ENCODE measurements around the gene VPS11. TPM values are rescaled to one million over a fixed set of nuclear protein-coding genes. Genes with fewer than 3 reads are reported as not detected.

The VPS11 gene
- total RNA-seq, 2 donors from 2014 or later: 17.6 to 50.1 TPM

- H3K27me3 ChIP-seq: no peaks in the 10 kb centered on the region
- peak overlapping the region in 3 of 4 donors; percentile 4 to 95 (median 88) for H3K27ac ChIP-seq
- H3K4me3 ChIP-seq: no peak overlapping the region
- no peak for TF ChIP-seq CTCF (IDR thresholded peaks at IDR 0.05)
- TF ChIP-seq POLR2A (IDR thresholded peaks at IDR 0.05): no peak
- no peaks in the 10 kb centered on the region for H3K9me3 ChIP-seq
- intact Hi-C loops (cut with DNase I): no loop called here
- DNase-seq (no peak), ATAC-seq (no peak)
- peaks cover 85% of the 10 kb centered on the region for H3K4me1 ChIP-seq
- 72 to 79% methylated on average over 15 to 16 of the region's 16 CpGs for WGBS, 2 donors
- peaks cover 0 to 2% of the 10 kb centered on the region in 2 donors for H3K36me3 ChIP-seq (replicated peaks in 1 of 2; ENCODE audit: insufficient read depth in 1 of 2, low read depth in 2 of 2)
These were observed 41.4 kb upstream of the VPS11 start for GRCh38 chr11:119025978-119026766.

GRCh38 chr11:119026970-119027369 lies 40.6 kb upstream of the VPS11 start:
- 50 to 60% methylated on average over 2 of the region's 2 CpGs for WGBS, 2 donors
- peak overlapping the region in 3 of 4 donors; percentile 4 to 95 (median 88) for H3K27ac ChIP-seq
- no peak for TF ChIP-seq CTCF (IDR thresholded peaks at IDR 0.05)
- no peak for TF ChIP-seq POLR2A (IDR thresholded peaks at IDR 0.05)
- DNase-seq: no peak
- no peaks in the 10 kb centered on the region for H3K9me3 ChIP-seq
- intact Hi-C loops (cut with DNase I): no loop called here
- H3K4me3 ChIP-seq: no peak overlapping the region
- H3K27me3 ChIP-seq: no peaks in the 10 kb centered on the region
- peaks cover 79% of the 10 kb centered on the region for H3K4me1 ChIP-seq
- ATAC-seq: no peak
- peaks cover 0 to 2% of the 10 kb centered on the region in 2 donors for H3K36me3 ChIP-seq (replicated peaks in 1 of 2; ENCODE audit: insufficient read depth in 1 of 2, low read depth in 2 of 2)

- peaks cover 0 to 2% of the 10 kb centered on the region in 2 donors for H3K36me3 ChIP-seq (replicated peaks in 1 of 2; ENCODE audit: insufficient read depth in 1 of 2, low read depth in 2 of 2)
- DNase-seq: peak in 1 of 4 donors; percentile 12
- WGBS, 2 donors: 84 to 88% methylated on average over 2 to 9 of the region's 9 CpGs
- H3K27me3 ChIP-seq: no peaks in the 10 kb centered on the region
- no peak for ATAC-seq
- H3K27ac ChIP-seq: peak overlapping the region in 3 of 4 donors; percentile 88 to 95 (median 91)
- no peak for TF ChIP-seq CTCF (IDR thresholded peaks at IDR 0.05)
- no peak for TF ChIP-seq POLR2A (IDR thresholded peaks at IDR 0.05)
- H3K9me3 ChIP-seq: no peaks in the 10 kb centered on the region
- H3K4me1 ChIP-seq: peaks cover 73% of the 10 kb centered on the region
- H3K4me3 ChIP-seq: no peak overlapping the region
- intact Hi-C loops (cut with DNase I): no loop called here
These were observed 39.9 kb upstream of the VPS11 start for GRCh38 chr11:119027561-119028345.

- TF ChIP-seq POLR2A (IDR thresholded peaks at IDR 0.05): no peak
- no peak for TF ChIP-seq CTCF (IDR thresholded peaks at IDR 0.05)
- peak overlapping the region; percentile 88 to 95 (median 93) for H3K27ac ChIP-seq
- ATAC-seq: no peak
- H3K36me3 ChIP-seq (replicated peaks in 1 of 2; ENCODE audit: insufficient read depth in 1 of 2, low read depth in 2 of 2): peaks cover 0 to 2% of the 10 kb centered on the region in 2 donors
- H3K27me3 ChIP-seq: no peaks in the 10 kb centered on the region
- WGBS, 2 donors: 30 to 37% methylated on average over 6 to 9 of the region's 9 CpGs
- peak overlapping the region in 1 of 2 donors; percentile 6 for H3K4me3 ChIP-seq
- no peaks in the 10 kb centered on the region for H3K9me3 ChIP-seq
- H3K4me1 ChIP-seq: peaks cover 66% of the 10 kb centered on the region
- intact Hi-C loops (cut with DNase I): no loop called here
- DNase-seq: peak in 3 of 4 donors; percentile 17 to 35 (median 34)
These were observed 39.1 kb upstream of the VPS11 start for GRCh38 chr11:119028346-119029068.
